ENCODE measurements around the gene GYG2. TPM values are rescaled to one million over a fixed set of nuclear protein-coding genes. Genes with fewer than 3 reads are reported as not detected.
A peak's percentile ranks its signal among the peaks of the same experiment; 100 is the strongest.

The GYG2 gene
- total and polyA plus RNA-seq, 5 donors from 2014 or later: not detected

DNA sequence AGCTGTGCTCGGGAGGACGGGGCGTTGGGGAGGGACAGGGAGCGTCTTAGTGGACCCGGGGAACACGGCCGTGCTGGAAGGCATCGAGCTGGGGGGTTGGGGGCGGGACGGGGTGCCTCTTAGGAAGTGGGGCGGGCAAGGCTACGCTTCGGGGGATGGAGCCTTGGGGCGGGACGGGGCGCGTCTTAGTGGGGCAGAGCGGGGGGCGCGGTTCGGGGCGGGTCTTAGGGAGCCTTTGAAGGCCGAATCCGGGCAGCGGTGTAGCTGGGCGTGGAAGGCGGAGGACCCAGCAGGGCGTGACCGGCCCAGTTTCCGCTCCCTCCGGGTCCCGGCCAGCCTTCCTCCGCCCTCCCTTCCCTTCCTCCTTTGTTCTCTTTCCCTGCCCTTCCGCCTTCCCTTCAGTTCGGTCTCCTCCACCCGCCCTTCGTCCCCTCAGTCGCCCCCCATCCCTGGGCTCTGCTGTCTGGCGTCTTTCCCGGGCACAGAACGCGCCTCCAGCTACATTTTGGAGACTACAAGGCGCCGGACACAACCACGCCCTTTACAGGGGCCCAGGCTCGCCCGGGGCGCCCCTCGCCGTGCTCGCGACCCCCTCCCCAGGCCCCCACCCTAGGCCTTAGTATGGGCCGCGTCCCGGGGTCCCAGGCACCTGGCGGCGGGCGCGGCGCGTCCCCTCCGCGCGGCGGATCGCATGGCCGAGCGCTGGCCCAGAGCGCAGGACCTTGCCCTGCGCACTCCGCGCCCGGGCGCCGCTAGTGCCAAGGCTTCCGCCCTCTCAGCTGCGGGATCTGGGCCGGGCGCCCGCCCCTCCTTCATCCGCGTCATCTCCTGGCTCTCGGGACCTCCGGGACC lies 100.1 kb downstream of the GYG2 start, which contains the start of gene ARSD:
Gene ARSD, minus strand, starts transcription at position 757 of the 852 bp plus-strand sequence. Its CDS starts 64 bp downstream, at position 693.
- peak within 1 kb of the TSS; percentile 66 to 84 (median 74) for H3K4me3 Mint-ChIP-seq
- no peak within 1 kb of the TSS for H3K4me3 ChIP-seq (ENCODE audit: low read depth, low read length)
- H3K27me3 ChIP-seq (ENCODE audit: control insufficient read depth, insufficient read depth, low read length): no peaks in the 10 kb centered on the region
- no peaks in the 10 kb centered on the region for H3K9me3 ChIP-seq (ENCODE audit: control insufficient read depth in 2 of 2, low read length in 2 of 2)
- DNase-seq: peak; percentile 11 to 57 (median 12)
- no peaks in the 10 kb centered on the region for H3K4me1 ChIP-seq (ENCODE audit: control insufficient read depth, insufficient read depth, low read length, poor library complexity, severe bottlenecking)
- peak within 1 kb of the TSS; percentile 33 for H3K27ac ChIP-seq (ENCODE audit: insufficient read depth, low read length, poor library complexity, severe bottlenecking)
- peak; percentile 59 to 61 for ATAC-seq (ENCODE audit: low read depth in 2 of 2)
- H3K36me3 Mint-ChIP-seq: no peaks in the 10 kb centered on the region
- H3K4me1 Mint-ChIP-seq: peaks cover 0 to 3% (median 0%) of the 10 kb centered on the region in 4 donors
- no peaks in the 10 kb centered on the region for H3K27me3 Mint-ChIP-seq
- no peak within 1 kb of the TSS for H3K27ac Mint-ChIP-seq
- no peaks in the 10 kb centered on the region for H3K36me3 ChIP-seq (ENCODE audit: control insufficient read depth, insufficient read depth, low read length)
- H3K9me3 Mint-ChIP-seq: peaks cover 0 to 14% (median 0%) of the 10 kb centered on the region in 7 donors

DNA sequence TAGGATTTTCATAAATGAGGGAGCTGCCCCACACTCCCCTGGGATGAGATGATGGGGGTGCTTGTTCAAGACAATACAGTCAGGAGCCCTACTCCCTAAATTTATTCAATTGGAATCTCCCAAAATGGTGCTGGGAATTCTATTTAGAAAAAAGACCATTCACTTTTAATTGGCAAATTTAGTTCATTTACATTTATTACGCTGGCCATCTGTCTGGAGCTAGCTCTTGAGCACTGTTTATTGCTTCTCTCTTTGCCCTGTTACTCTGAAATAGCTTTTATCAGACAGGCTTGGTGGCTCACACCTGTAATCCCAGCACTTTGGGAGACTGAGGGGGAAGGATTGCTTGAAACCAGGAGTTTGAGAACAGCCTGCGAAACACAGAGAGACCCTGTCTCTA lies 102.4 kb downstream of the GYG2 start:
- H3K27ac ChIP-seq (ENCODE audit: insufficient read depth, low read length, poor library complexity, severe bottlenecking): no peak overlapping the region
- no peaks in the 10 kb centered on the region for H3K36me3 ChIP-seq (ENCODE audit: control insufficient read depth, insufficient read depth, low read length)
- H3K27me3 ChIP-seq (ENCODE audit: control insufficient read depth, insufficient read depth, low read length): no peaks in the 10 kb centered on the region
- DNase-seq: no peak
- Mint-ChIP-seq H3K36me3 (no peaks in the 10 kb centered on the region), H3K4me1 (peaks cover 0 to 3% (median 0%) of the 10 kb centered on the region in 4 donors), H3K4me3 (no peak overlapping the region), H3K27ac (no peak overlapping the region), H3K9me3 (peaks cover 0 to 14% (median 0%) of the 10 kb centered on the region in 7 donors), H3K27me3 (no peaks in the 10 kb centered on the region)
- H3K4me1 ChIP-seq (ENCODE audit: control insufficient read depth, insufficient read depth, low read length, poor library complexity, severe bottlenecking): no peaks in the 10 kb centered on the region
- H3K9me3 ChIP-seq (ENCODE audit: control insufficient read depth in 2 of 2, low read length in 2 of 2): no peaks in the 10 kb centered on the region
- no peak overlapping the region for H3K4me3 ChIP-seq (ENCODE audit: low read depth, low read length)
- ATAC-seq (ENCODE audit: low read depth in 2 of 2): no peak

DNA sequence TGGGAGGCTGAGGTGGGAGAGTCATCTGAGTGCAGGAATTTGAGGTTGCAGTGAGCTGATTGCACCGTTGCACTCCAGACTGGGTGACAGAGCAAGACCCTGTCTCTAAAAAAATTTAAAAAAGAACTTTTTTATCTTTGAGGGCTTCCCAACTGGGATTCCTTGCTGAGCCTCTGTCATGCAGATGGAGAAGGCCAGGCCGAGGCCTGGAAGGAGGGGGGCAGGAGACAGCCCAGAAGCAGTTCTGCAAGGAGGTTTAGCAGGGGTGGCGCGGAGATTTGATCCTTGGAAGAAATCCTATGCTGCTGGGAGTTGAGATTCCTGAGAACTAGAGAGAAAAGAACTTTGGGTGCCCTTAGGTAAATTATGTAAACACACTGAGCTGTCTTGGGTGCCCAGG lies 102.9 kb downstream of the GYG2 start:
- Histone ChIP-seq H3K9me3 (ENCODE audit: control insufficient read depth in 2 of 2, low read length in 2 of 2) (no peaks in the 10 kb centered on the region), H3K4me1 (ENCODE audit: control insufficient read depth, insufficient read depth, low read length, poor library complexity, severe bottlenecking) (no peaks in the 10 kb centered on the region), H3K27ac (ENCODE audit: insufficient read depth, low read length, poor library complexity, severe bottlenecking) (no peak overlapping the region), H3K36me3 (ENCODE audit: control insufficient read depth, insufficient read depth, low read length) (no peaks in the 10 kb centered on the region), H3K4me3 (ENCODE audit: low read depth, low read length) (no peak overlapping the region), H3K27me3 (ENCODE audit: control insufficient read depth, insufficient read depth, low read length) (no peaks in the 10 kb centered on the region)
- no peak overlapping the region for H3K27ac Mint-ChIP-seq
- no peak overlapping the region for H3K4me3 Mint-ChIP-seq
- DNase-seq (no peak), ATAC-seq (ENCODE audit: low read depth in 2 of 2) (no peak)
- peaks cover 0 to 3% (median 0%) of the 10 kb centered on the region in 4 donors for H3K4me1 Mint-ChIP-seq
- H3K36me3 Mint-ChIP-seq: no peaks in the 10 kb centered on the region
- H3K9me3 Mint-ChIP-seq: peaks cover 0 to 14% (median 0%) of the 10 kb centered on the region in 7 donors
- no peaks in the 10 kb centered on the region for H3K27me3 Mint-ChIP-seq

Other genes starting within 250 kb of the GYG2 start
- gene CD99, start 137.6 kb upstream of the GYG2 start, total RNA-seq: 286 TPM
- gene CD99, start 137.6 kb upstream of the GYG2 start, polyA plus RNA-seq: 100 to 1,000 TPM; 291 to 459 (median 385) TPM
- gene XG, start 76.9 kb upstream of the GYG2 start, total RNA-seq: not detected
- not detected for gene XG, start 76.9 kb upstream of the GYG2 start, polyA plus RNA-seq
- 1.5 TPM for gene ARSD, start 100.4 kb downstream of the GYG2 start, total RNA-seq
- 1 to 10 TPM in 2 of 4 donors, under 1 TPM in 2; 0.67 to 1.8 (median 1.2) TPM for gene ARSD, start 100.4 kb downstream of the GYG2 start, polyA plus RNA-seq
- not detected for gene ARSH, start 177.6 kb downstream of the GYG2 start, total RNA-seq
- gene ARSH, start 177.6 kb downstream of the GYG2 start, polyA plus RNA-seq: not detected
- not detected for gene ARSF, start 212.5 kb downstream of the GYG2 start, total RNA-seq
- not detected for gene ARSF, start 212.5 kb downstream of the GYG2 start, polyA plus RNA-seq

All from CD4-positive, CD25-positive, alpha-beta regulatory T cell (primary cell).